Activated naive CD4-positive, alpha-beta T cell treated with anti-CD3 and anti-CD28 coated beads, Interleukin-2, amount 10 ng/mL, durations not matched to agents 7 days and 5 days (primary cell): ENCODE measurements around the gene LGI4.
A peak's percentile ranks its signal among the peaks of the same experiment; 100 is the strongest.

ENCODE experiments used
- CTCF ChIA-PET: fragments of 350-600 bp; sonication (Branson Sonifier 250); formaldehyde crosslinking; loops from one replicate; lab custom pipeline; 2021; ENCODE audit warnings: antibody characterized with exemption; lab: Charles Lee
- DNase-seq: peaks from one replicate; pipeline ENCODE4 v3.0.0-alpha.2; 2020
- H3K27ac Mint-ChIP-seq: one replicate; pipeline ENCODE4 v1.8.0; 2021; ENCODE audit warnings: mild to moderate bottlenecking, moderate library complexity, mixed read lengths
- H3K27me3 Mint-ChIP-seq: one replicate; pipeline ENCODE4 v1.8.0; 2021; ENCODE audit warnings: mild to moderate bottlenecking, mixed read lengths
- H3K36me3 Mint-ChIP-seq: one replicate; pipeline ENCODE4 v1.8.0; 2021; ENCODE audit warnings: mixed read lengths
- H3K4me1 Mint-ChIP-seq: one replicate; pipeline ENCODE4 v1.8.0; 2021; ENCODE audit warnings: mixed read lengths
- H3K4me3 Mint-ChIP-seq: one replicate; pipeline ENCODE4 v1.8.0; 2021; ENCODE audit warnings: mild to moderate bottlenecking, moderate library complexity, mixed read lengths
- H3K9me3 Mint-ChIP-seq: one replicate; pipeline ENCODE4 v1.8.0; 2021; ENCODE audit warnings: mixed read lengths

Gene LGI4

DNA sequence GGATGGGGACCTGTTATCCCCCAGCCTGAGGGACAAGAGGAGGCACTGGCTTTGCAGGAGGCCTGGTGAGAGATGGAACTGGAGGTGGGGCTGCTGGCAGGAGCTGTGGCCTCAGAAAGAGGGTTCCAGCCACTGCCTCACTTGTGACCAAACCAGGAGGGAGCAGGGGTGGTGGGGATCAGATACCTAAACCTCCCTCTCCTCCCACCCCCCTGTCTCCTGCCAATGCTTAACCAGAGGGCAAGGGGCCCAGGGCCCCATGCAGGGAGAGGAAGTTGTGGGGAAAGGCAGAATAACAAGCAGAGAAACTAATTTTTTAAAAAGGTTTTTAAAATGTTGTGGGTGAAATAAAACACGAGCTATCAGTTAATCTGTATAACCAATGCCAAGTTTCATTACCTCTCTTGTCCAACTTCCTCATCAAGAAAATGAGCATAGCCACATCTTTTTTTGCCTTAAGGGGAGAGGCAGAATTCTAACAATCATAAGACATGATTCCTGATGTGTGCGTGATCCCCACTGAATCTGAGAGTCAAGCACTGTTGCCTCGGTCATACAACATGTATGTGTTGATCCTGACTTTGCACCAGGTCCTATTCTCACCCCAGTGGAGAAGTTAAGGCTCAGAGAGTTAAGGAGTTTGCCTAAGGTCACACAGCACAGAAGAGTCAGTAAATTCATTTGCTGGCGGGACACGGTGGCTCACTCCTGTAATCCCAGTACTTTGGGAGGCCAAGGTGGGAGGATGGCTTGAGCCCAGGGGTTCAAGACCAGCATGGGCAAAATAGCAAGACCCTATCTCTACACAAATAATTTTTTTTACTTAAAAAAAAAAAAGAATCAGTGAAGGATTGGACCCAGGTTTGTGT lies 32.6 kb upstream of the LGI4 start:
- H3K4me1 Mint-ChIP-seq: peaks cover 77% of the 10 kb centered on the region
- H3K27me3 Mint-ChIP-seq: no peaks in the 10 kb centered on the region
- H3K4me3 Mint-ChIP-seq: no peak overlapping the region
- DNase-seq: no peak
- H3K36me3 Mint-ChIP-seq: peaks cover 91% of the 10 kb centered on the region
- CTCF ChIA-PET: no interaction called here
- peak overlapping the region; percentile 91 for H3K27ac Mint-ChIP-seq
- peaks cover 29% of the 10 kb centered on the region for H3K9me3 Mint-ChIP-seq

DNA sequence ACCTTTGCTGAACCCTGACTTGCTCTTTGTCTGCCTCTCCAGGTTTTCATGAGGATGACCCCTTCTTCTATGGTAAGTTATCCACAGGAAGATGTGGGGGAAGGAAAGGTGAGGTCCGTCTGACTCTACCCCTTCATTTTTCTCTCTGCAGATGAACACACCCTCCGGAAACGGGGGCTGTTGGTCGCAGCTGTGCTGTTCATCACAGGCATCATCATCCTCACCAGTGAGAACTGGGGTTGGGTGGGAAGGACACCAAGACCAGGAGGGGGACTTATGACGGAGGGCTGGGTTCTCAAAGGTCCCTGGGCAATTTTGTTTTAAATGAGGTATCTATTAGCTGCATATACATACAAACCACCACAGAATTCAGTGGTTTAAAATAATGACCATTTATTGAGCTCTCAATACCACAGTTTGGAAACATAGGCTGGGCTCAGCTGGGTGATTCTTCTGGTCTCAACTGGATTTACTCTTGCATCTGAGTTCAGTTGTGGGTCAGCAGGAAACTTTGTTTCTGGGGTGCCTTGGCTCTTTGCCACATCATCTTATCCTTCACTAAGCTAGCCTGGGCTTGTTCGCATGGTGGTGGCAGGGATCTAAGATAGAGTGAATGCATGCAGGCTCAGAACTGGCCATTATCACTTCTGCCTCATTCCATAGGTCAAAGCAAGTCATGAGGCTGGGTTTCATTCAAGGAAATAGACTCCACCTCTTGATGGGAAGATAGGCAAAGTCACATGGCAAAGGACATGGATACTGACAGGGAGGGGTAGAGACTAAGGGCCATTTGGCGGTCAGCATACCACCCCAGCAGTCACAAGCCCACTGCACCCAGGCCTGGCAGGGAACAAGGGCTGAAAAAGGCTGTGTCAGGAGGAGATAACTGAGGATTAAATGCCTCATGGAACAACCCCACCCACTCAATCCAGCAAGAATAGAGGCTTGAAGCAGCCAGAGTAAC lies 31.5 kb upstream of the LGI4 start:
- peaks cover 76% of the 10 kb centered on the region for H3K4me1 Mint-ChIP-seq
- peaks cover 93% of the 10 kb centered on the region for H3K36me3 Mint-ChIP-seq
- peaks cover 35% of the 10 kb centered on the region for H3K9me3 Mint-ChIP-seq
- CTCF ChIA-PET: interaction anchor here (1.0 kb wide), 1 partner anchor 12 kb away, joined by 3 read pairs; the partner anchor contains the start of gene FXYD5
- DNase-seq: no peak
- no peaks in the 10 kb centered on the region for H3K27me3 Mint-ChIP-seq
- H3K4me3 Mint-ChIP-seq: no peak overlapping the region
- peak overlapping the region; percentile 91 for H3K27ac Mint-ChIP-seq

- no peak for DNase-seq
- Mint-ChIP-seq H3K4me1 (peaks cover 75% of the 10 kb centered on the region), H3K27ac (peak overlapping the region; percentile 83), H3K4me3 (no peak overlapping the region), H3K27me3 (no peaks in the 10 kb centered on the region), H3K36me3 (peaks cover 96% of the 10 kb centered on the region), H3K9me3 (peaks cover 40% of the 10 kb centered on the region)
- CTCF ChIA-PET: interaction anchor here (1.0 kb wide), 1 partner anchor 11 kb away, joined by 3 read pairs; the partner anchor contains the start of gene FXYD5
Measured at GRCh38 chr19:35165200-35166058, 30.6 kb upstream of the LGI4 start.

DNA sequence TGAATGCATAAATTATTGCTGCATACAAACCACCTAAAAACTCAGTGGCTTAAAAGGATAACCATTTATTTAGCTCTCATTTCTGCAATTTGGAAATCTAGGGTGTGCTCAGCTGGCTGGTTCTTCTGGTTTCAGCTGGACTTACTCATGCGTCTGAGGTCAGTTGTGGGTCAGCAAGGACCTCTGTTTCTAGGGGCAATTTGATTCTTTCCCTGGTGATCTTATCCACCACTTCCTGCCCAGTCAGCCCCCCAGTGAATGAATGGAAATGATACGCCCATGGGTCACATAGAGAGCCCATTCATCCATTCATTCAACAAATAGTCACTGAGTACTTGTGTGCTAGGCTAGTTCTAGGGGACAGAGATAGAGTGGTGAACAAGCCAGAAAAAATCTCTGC lies 29.6 kb upstream of the LGI4 start:
- Mint-ChIP-seq H3K4me3 (no peak overlapping the region), H3K4me1 (peaks cover 69% of the 10 kb centered on the region), H3K27ac (peak overlapping the region; percentile 67), H3K36me3 (peaks cover 96% of the 10 kb centered on the region), H3K27me3 (no peaks in the 10 kb centered on the region), H3K9me3 (peaks cover 40% of the 10 kb centered on the region)
- CTCF ChIA-PET: no interaction called here
- no peak for DNase-seq

- no peak overlapping the region for H3K4me3 Mint-ChIP-seq
- no peak overlapping the region for H3K27ac Mint-ChIP-seq
- H3K4me1 Mint-ChIP-seq: peaks cover 73% of the 10 kb centered on the region
- H3K27me3 Mint-ChIP-seq: no peaks in the 10 kb centered on the region
- CTCF ChIA-PET: interaction anchor here (0.8 to 1.9 kb wide), 5 partner anchors 9 to 55 kb away, joined by 3 to 5 read pairs (median 4); no protein-coding TSS in a partner anchor
- peaks cover 99% of the 10 kb centered on the region for H3K36me3 Mint-ChIP-seq
- peaks cover 40% of the 10 kb centered on the region for H3K9me3 Mint-ChIP-seq
- peak; percentile 0 for DNase-seq
Measured at GRCh38 chr19:35162471-35163326, 27.8 kb upstream of the LGI4 start.

GRCh38 chr19:35161434-35161743 lies 26.5 kb upstream of the LGI4 start:
- no peak for DNase-seq
- no peak overlapping the region for H3K27ac Mint-ChIP-seq
- peaks cover 73% of the 10 kb centered on the region for H3K4me1 Mint-ChIP-seq
- H3K27me3 Mint-ChIP-seq: no peaks in the 10 kb centered on the region
- peaks cover 37% of the 10 kb centered on the region for H3K9me3 Mint-ChIP-seq
- CTCF ChIA-PET: interaction anchor here (1.2 to 1.6 kb wide), 2 partner anchors 20 to 56 kb away, joined by 3 to 4 read pairs; no protein-coding TSS in a partner anchor
- H3K36me3 Mint-ChIP-seq: peaks cover 99% of the 10 kb centered on the region
- no peak overlapping the region for H3K4me3 Mint-ChIP-seq

DNA sequence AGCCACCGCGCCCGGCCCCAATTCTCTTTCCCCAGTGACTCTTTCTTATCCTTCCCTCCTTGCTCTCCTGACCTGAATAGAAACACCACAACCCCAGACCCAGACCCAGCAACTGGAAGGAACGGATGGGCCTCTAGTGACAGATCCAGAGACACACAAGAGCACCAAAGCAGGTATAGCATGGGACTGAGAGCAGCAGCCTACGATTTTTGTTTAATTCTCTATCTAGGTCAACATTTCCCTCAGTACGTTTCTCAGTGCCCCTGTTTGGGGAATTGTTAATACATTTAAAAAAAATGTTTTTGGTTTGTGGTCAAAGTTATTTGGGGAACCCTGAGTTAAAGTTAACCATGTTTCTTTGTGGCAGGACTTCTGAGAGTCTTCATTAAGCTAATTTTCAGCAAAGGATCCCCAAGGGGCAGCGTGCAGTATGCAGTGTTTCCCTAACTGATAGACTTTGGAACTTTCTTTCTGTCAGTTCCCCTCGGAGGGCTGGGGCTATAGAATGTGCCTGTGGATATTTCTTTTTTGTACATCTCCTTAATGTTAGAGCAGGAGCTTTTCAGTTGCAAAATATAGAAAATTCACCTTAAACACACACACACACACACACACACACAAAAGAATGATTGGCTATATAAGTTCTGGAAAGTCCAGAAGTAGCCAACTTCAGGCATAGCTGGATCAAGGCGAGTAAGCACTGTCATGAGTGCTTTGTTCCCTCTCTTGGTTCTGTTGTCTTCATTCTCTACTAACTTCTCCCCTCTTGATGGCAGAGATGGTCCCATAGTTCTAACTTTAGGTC lies 26.0 kb upstream of the LGI4 start:
- CTCF ChIA-PET: interaction anchor here (1.2 to 1.6 kb wide), 2 partner anchors 19 to 56 kb away, joined by 3 to 4 read pairs; no protein-coding TSS in a partner anchor
- peaks cover 99% of the 10 kb centered on the region for H3K36me3 Mint-ChIP-seq
- H3K9me3 Mint-ChIP-seq: peaks cover 31% of the 10 kb centered on the region
- H3K4me1 Mint-ChIP-seq: peaks cover 73% of the 10 kb centered on the region
- H3K27ac Mint-ChIP-seq: peak overlapping the region; percentile 52
- no peak overlapping the region for H3K4me3 Mint-ChIP-seq
- no peak for DNase-seq
- H3K27me3 Mint-ChIP-seq: no peaks in the 10 kb centered on the region

DNA sequence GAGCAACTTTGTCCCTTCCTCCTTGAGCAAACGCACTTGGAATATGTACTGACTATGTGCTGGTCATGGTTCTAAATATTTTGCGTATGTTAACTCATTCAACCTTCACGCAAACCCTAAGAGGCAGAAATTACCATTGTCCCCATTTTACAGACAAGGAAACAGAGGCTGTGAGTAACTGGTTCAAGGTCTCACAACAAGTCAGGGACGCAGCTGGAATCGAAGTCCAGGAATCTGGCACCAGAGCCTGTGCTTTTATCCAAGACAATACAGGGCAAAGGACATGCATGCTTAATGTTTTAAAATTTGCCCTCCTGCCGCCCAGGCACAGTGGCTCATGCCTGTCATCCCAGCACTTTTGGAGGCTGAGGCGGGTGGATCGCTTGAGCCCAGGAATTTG lies 24.7 kb upstream of the LGI4 start:
- CTCF ChIA-PET: no interaction called here
- no peaks in the 10 kb centered on the region for H3K27me3 Mint-ChIP-seq
- H3K36me3 Mint-ChIP-seq: peaks cover 98% of the 10 kb centered on the region
- no peak overlapping the region for H3K4me3 Mint-ChIP-seq
- peak overlapping the region; percentile 21 for H3K27ac Mint-ChIP-seq
- peaks cover 24% of the 10 kb centered on the region for H3K9me3 Mint-ChIP-seq
- peaks cover 69% of the 10 kb centered on the region for H3K4me1 Mint-ChIP-seq
- DNase-seq: no peak

GRCh38 chr19:35157431-35157830 lies 22.6 kb upstream of the LGI4 start:
- CTCF ChIA-PET: interaction anchor here (1.9 kb wide), 1 partner anchor 60 kb away, joined by 5 read pairs; no protein-coding TSS in a partner anchor
- H3K27ac Mint-ChIP-seq: peak overlapping the region; percentile 55

GRCh38 chr19:35156673-35157014 lies 21.8 kb upstream of the LGI4 start:
- peak overlapping the region; percentile 95 for H3K27ac Mint-ChIP-seq
- no peak for DNase-seq
- CTCF ChIA-PET: no interaction called here
- H3K36me3 Mint-ChIP-seq: peaks cover 74% of the 10 kb centered on the region
- H3K27me3 Mint-ChIP-seq: peaks cover 13% of the 10 kb centered on the region
- peaks cover 65% of the 10 kb centered on the region for H3K4me1 Mint-ChIP-seq
- peak overlapping the region; percentile 98 for H3K4me3 Mint-ChIP-seq
- H3K9me3 Mint-ChIP-seq: peaks cover 8% of the 10 kb centered on the region

More at GRCh38 chr19:35157431-35157830, 22.6 kb upstream of the LGI4 start:
- Mint-ChIP-seq H3K27me3 (peaks cover 5% of the 10 kb centered on the region), H3K9me3 (peaks cover 13% of the 10 kb centered on the region), H3K4me1 (peaks cover 67% of the 10 kb centered on the region), H3K36me3 (peaks cover 82% of the 10 kb centered on the region), H3K4me3 (peak overlapping the region; percentile 98)
- DNase-seq: no peak

- Mint-ChIP-seq H3K4me3 (peak overlapping the region; percentile 98), H3K4me1 (peaks cover 63% of the 10 kb centered on the region), H3K36me3 (peaks cover 70% of the 10 kb centered on the region), H3K27ac (peak overlapping the region; percentile 95), H3K9me3 (peaks cover 3% of the 10 kb centered on the region), H3K27me3 (peaks cover 18% of the 10 kb centered on the region)
- CTCF ChIA-PET: no interaction called here
- no peak for DNase-seq
Measured at GRCh38 chr19:35155981-35156672, 21.3 kb upstream of the LGI4 start.

DNA sequence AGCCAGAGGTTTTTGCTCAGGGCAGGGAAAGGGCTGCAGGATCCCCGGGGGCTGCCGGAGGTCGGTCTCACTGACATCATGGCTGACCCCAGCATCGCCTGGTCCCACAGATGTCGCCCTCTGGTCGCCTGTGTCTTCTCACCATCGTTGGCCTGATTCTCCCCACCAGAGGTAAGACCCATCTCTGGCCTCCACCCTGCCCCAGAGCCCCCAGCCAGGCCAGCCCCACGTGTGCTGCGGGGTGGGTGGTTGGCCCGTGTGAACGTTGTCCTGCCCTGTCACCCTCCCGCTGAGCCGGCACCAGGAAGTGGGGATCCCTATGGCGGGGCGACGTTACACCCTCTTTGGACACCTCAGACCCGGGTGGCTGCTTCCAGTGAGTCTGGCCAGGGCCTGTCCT lies 20.6 kb upstream of the LGI4 start:
- CTCF ChIA-PET: no interaction called here
- Mint-ChIP-seq H3K4me3 (peak overlapping the region; percentile 98), H3K9me3 (no peaks in the 10 kb centered on the region), H3K27ac (peak overlapping the region; percentile 95), H3K36me3 (peaks cover 67% of the 10 kb centered on the region), H3K27me3 (peaks cover 22% of the 10 kb centered on the region), H3K4me1 (peaks cover 64% of the 10 kb centered on the region)
- peak; percentile 58 for DNase-seq
